Neuronal stem cell (in vitro differentiated cells): ENCODE data around the gene APP.

ENCODE experiments used
- DNase-seq: peaks from one replicate; pipeline ENCODE4 v3.0.0-alpha.2; 2013; ENCODE audit warnings: low spot score
- H2AFZ ChIP-seq: one replicate; pipeline ENCODE4 v1.6.1; 2013; ENCODE audit warnings: mild to moderate bottlenecking, low read length, inconsistent platforms
- H2AK5ac ChIP-seq: 2 replicates; pipeline ENCODE4 v1.6.1; 2013; ENCODE audit warnings: low read depth, mild to moderate bottlenecking, inconsistent platforms, low read length, moderate library complexity, mixed read lengths
- H2BK120ac ChIP-seq: 2 replicates; pipeline ENCODE4 v1.6.1; 2013; ENCODE audit warnings: low read depth, mild to moderate bottlenecking, inconsistent platforms, low read length, moderate library complexity, mixed read lengths
- H2BK12ac ChIP-seq: one replicate; pipeline ENCODE4 v1.6.1; 2013; ENCODE audit warnings: low read length, inconsistent platforms
- H2BK15ac ChIP-seq: 2 replicates; pipeline ENCODE4 v1.6.1; 2013; ENCODE audit warnings: mild to moderate bottlenecking, low read length, inconsistent platforms, mixed read lengths
- H2BK5ac ChIP-seq: one replicate; pipeline ENCODE4 v1.6.1; 2013; ENCODE audit warnings: inconsistent platforms, mild to moderate bottlenecking, low read length, moderate library complexity
- H3K14ac ChIP-seq: one replicate; pipeline ENCODE4 v1.6.1; 2013; ENCODE audit warnings: low read length, inconsistent platforms
- H3K18ac ChIP-seq: 2 replicates; pipeline ENCODE4 v1.6.1; 2013; ENCODE audit warnings: low read length, inconsistent platforms
- H3K23ac ChIP-seq: 2 replicates; pipeline ENCODE4 v1.6.1; 2013; ENCODE audit warnings: low read depth, mild to moderate bottlenecking, mixed read lengths, low read length, inconsistent platforms; ENCODE audit not compliant: poor library complexity
- H3K27ac ChIP-seq: replicated peaks from 3 replicates; pipeline ENCODE4 v1.5.1; 2013; ENCODE audit warnings: low read length, inconsistent platforms
- H3K27me3 ChIP-seq, 3 experiments: 2 replicates each; pipeline ENCODE4 v1.6.1; 2013; ENCODE audit warnings: low read length in 3 of 3, mild to moderate bottlenecking in 2 of 3, inconsistent platforms in 1 of 3, low read depth in 1 of 3, mixed read lengths in 1 of 3, moderate library complexity in 1 of 3; ENCODE audit not compliant: control insufficient read depth in 3 of 3, insufficient read depth in 3 of 3
- H3K36me3 ChIP-seq, 2 donors: replicated peaks in 1 of 2; 2 replicates each; pipeline ENCODE4 v1.6.1; 2013; ENCODE audit warnings: low read length in 2 of 2; ENCODE audit not compliant: control insufficient read depth in 2 of 2, insufficient read depth in 2 of 2
- H3K4ac ChIP-seq: 2 replicates; pipeline ENCODE4 v1.6.1; 2013; ENCODE audit warnings: inconsistent platforms, mild to moderate bottlenecking, low read length, moderate library complexity
- H3K4me1 ChIP-seq, 2 donors: 1 replicate in 1 of 2; 2 replicates in 1 of 2; pipeline ENCODE4 v1.6.1; 2013; ENCODE audit warnings: low read length in 2 of 2, low read depth in 1 of 2; ENCODE audit not compliant: control insufficient read depth in 2 of 2, insufficient read depth in 1 of 2
- H3K4me2 ChIP-seq: one replicate; pipeline ENCODE4 v1.6.1; 2013; ENCODE audit warnings: mild to moderate bottlenecking, low read length, inconsistent platforms; ENCODE audit not compliant: insufficient read depth, poor library complexity, severe bottlenecking
- H3K4me3 ChIP-seq, 2 donors: 2 replicates each; pipeline ENCODE4 v1.5.1; 2013; ENCODE audit warnings: low read length in 2 of 2, mild to moderate bottlenecking in 2 of 2, inconsistent platforms in 1 of 2, moderate library complexity in 1 of 2
- H3K79me1 ChIP-seq: one replicate; pipeline ENCODE4 v1.6.1; 2013; ENCODE audit warnings: low read depth, mild to moderate bottlenecking, inconsistent platforms, low read length, moderate library complexity
- H3K9ac ChIP-seq: one replicate; pipeline ENCODE4 v1.6.1; 2013; ENCODE audit warnings: mild to moderate bottlenecking, low read depth, low read length, inconsistent platforms; ENCODE audit not compliant: poor library complexity
- H3K9me3 ChIP-seq, 2 donors: replicated peaks in 1 of 2; 2 replicates each; pipeline versions ENCODE3 to v1.6.1; 2013; ENCODE audit warnings: low read length in 2 of 2, mild to moderate bottlenecking in 2 of 2, inconsistent platforms in 1 of 2, low read depth in 1 of 2, mixed read lengths in 1 of 2, moderate library complexity in 1 of 2; ENCODE audit not compliant: control insufficient read depth in 2 of 2, insufficient read depth in 1 of 2
- H4K8ac ChIP-seq: one replicate; pipeline ENCODE4 v1.6.1; 2013; ENCODE audit warnings: low read depth, mild to moderate bottlenecking, inconsistent platforms, low read length, moderate library complexity
- H4K91ac ChIP-seq: one replicate; pipeline ENCODE4 v1.6.1; 2013; ENCODE audit warnings: low read length, low read depth, mild to moderate bottlenecking, inconsistent platforms; ENCODE audit not compliant: poor library complexity
- WGBS, 2 donors: extraction: QIAGEN DNeasy Blood & Tissue Kit; methylation state at CpG; one replicate each; pipeline ENCODE4 v1.1.7; 2013; ENCODE audit warnings: missing lambda C conversion rate in 2 of 2, mixed read lengths in 1 of 2; ENCODE audit not compliant: insufficient read length in 2 of 2, insufficient replicate concordance in 1 of 2; ENCODE audit errors: extremely low coverage in 2 of 2; 5-methylcytosine and 5-hydroxymethylcytosine counted together

Gene APP

GRCh38 chr21:26148071-26148839, 22.3 kb downstream of the APP start:
- Histone ChIP-seq H2AK5ac (no peak overlapping the region), H3K23ac (no peak overlapping the region), H3K4me1 (peaks cover 10 to 22% of the 10 kb centered on the region in 2 donors), H3K27me3 (no peaks in the 10 kb centered on the region), H3K27ac (peak overlapping the region; percentile 92), H2AFZ (no peak overlapping the region), H3K4me2 (peak overlapping the region; percentile 21), H4K8ac (no peak overlapping the region), H3K9me3 (peaks cover 0 to 8% of the 10 kb centered on the region in 2 donors), H4K91ac (no peak overlapping the region), H2BK12ac (no peak overlapping the region), H2BK120ac (no peak overlapping the region), H3K79me1 (peaks cover 7% of the 10 kb centered on the region), H3K9ac (no peak overlapping the region), H3K14ac (no peak overlapping the region), H3K18ac (no peak overlapping the region), H3K36me3 (peaks cover 2 to 16% of the 10 kb centered on the region in 2 donors), H3K4ac (no peak overlapping the region), H2BK15ac (no peak overlapping the region), H3K4me3 (no peak overlapping the region), H2BK5ac (no peak overlapping the region)
- DNase-seq, result peak; percentile 73
- WGBS, 2 donors, result no CpG with 5 or more reads among the region's 3 CpGs

DNA sequence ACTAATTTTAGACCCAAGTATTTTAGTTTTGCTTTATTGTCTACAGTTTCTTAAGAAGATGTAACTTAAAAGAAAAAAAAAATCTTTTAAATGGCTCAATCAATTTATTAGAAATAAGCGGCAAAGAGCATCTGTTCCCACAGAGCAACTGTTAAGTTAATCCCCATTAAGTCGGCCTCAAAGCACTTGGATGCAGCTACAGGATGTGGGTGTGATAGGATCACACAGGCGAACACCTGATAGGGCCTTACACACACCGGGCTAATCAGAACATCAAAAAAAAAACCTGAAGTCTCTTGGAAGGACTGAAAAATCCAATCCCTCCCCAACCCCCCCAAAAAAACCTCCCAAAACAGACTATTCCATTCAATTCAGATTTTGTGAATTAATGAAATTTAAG, 23.0 kb downstream of the APP start:
- H2BK120ac ChIP-seq, result no peak overlapping the region
- peaks cover 10 to 22% of the 10 kb centered on the region in 2 donors for H3K4me1 ChIP-seq
- no peak overlapping the region for H2BK12ac ChIP-seq
- H3K27ac ChIP-seq, result peak overlapping the region; percentile 92
- no peak overlapping the region for H4K91ac ChIP-seq
- H2BK15ac ChIP-seq, result no peak overlapping the region
- H2AFZ ChIP-seq, result no peak overlapping the region
- H3K4me2 ChIP-seq, result peak overlapping the region; percentile 21
- H3K27me3 ChIP-seq, result no peaks in the 10 kb centered on the region
- no peak overlapping the region for H3K23ac ChIP-seq
- peaks cover 0 to 8% of the 10 kb centered on the region in 2 donors for H3K9me3 ChIP-seq
- no peak overlapping the region for H3K9ac ChIP-seq
- H3K14ac ChIP-seq, result no peak overlapping the region
- H2BK5ac ChIP-seq, result no peak overlapping the region
- H3K18ac ChIP-seq, result no peak overlapping the region
- H3K4me3 ChIP-seq, result no peak overlapping the region
- H3K36me3 ChIP-seq, result peaks cover 2 to 19% of the 10 kb centered on the region in 2 donors
- WGBS, 2 donors, result no CpG with 5 or more reads among the region's 4 CpGs
- DNase-seq, result no peak
- no peak overlapping the region for H4K8ac ChIP-seq
- peaks cover 7% of the 10 kb centered on the region for H3K79me1 ChIP-seq
- no peak overlapping the region for H3K4ac ChIP-seq
- H2AK5ac ChIP-seq, result no peak overlapping the region

- H3K9ac ChIP-seq, result no peak overlapping the region
- WGBS, 2 donors, result no CpG with 5 or more reads among the region's 1 CpG
These were observed 23.9 kb downstream of the APP start for GRCh38 chr21:26146681-26147080.

GRCh38 chr21:26144031-26144430, 26.5 kb downstream of the APP start:
- Histone ChIP-seq H2BK120ac (no peak overlapping the region), H2AFZ (no peak overlapping the region), H2BK12ac (no peak overlapping the region)

More at GRCh38 chr21:26146681-26147080, 23.9 kb downstream of the APP start:
- no peak for DNase-seq
- H4K91ac ChIP-seq, result no peak overlapping the region
- peaks cover 0 to 8% of the 10 kb centered on the region in 2 donors for H3K9me3 ChIP-seq
- no peak overlapping the region for H3K23ac ChIP-seq
- no peak overlapping the region for H3K27ac ChIP-seq
- H2BK12ac ChIP-seq, result no peak overlapping the region
- no peak overlapping the region for H2AK5ac ChIP-seq
- H4K8ac ChIP-seq, result no peak overlapping the region
- H2BK15ac ChIP-seq, result no peak overlapping the region
- no peak overlapping the region for H2AFZ ChIP-seq
- H3K79me1 ChIP-seq, result peaks cover 12% of the 10 kb centered on the region
- H3K4me2 ChIP-seq, result no peak overlapping the region
- no peaks in the 10 kb centered on the region for H3K27me3 ChIP-seq
- H3K4me1 ChIP-seq, result peaks cover 10 to 22% of the 10 kb centered on the region in 2 donors
- no peak overlapping the region for H2BK120ac ChIP-seq
- H3K36me3 ChIP-seq, result peaks cover 4 to 26% of the 10 kb centered on the region in 2 donors
- no peak overlapping the region for H3K14ac ChIP-seq
- no peak overlapping the region for H3K4ac ChIP-seq
- H3K4me3 ChIP-seq, result no peak overlapping the region
- no peak overlapping the region for H2BK5ac ChIP-seq
- no peak overlapping the region for H3K18ac ChIP-seq

More at GRCh38 chr21:26144031-26144430, 26.5 kb downstream of the APP start:
- Histone ChIP-seq H3K4me3 (no peak overlapping the region), H3K27ac (no peak overlapping the region), H3K4me2 (no peak overlapping the region), H3K14ac (no peak overlapping the region), H3K23ac (no peak overlapping the region), H3K18ac (no peak overlapping the region), H3K9me3 (no peaks in the 10 kb centered on the region), H2BK5ac (no peak overlapping the region), H3K9ac (no peak overlapping the region), H3K79me1 (peaks cover 10% of the 10 kb centered on the region), H4K91ac (no peak overlapping the region), H3K4ac (no peak overlapping the region), H4K8ac (no peak overlapping the region), H2AK5ac (no peak overlapping the region), H3K27me3 (no peaks in the 10 kb centered on the region), H3K4me1 (peaks cover 10 to 17% of the 10 kb centered on the region in 2 donors), H2BK15ac (no peak overlapping the region), H3K36me3 (peaks cover 4 to 27% of the 10 kb centered on the region in 2 donors)
- WGBS, 2 donors, result no CpG with 5 or more reads among the region's 4 CpGs
- DNase-seq, result no peak
